ENCODE data around the gene NT5DC2. TPM values are rescaled to one million over a fixed set of nuclear protein-coding genes. Genes with fewer than 3 reads are reported as not detected.
A peak's percentile ranks its signal among the peaks of the same experiment; 100 is the strongest.

The NT5DC2 gene
- total RNA-seq, 1 donor from 2014 or later: 189 TPM

GRCh38 chr3:52511509-52511908, 22.1 kb downstream of the NT5DC2 start:
- no peak for FAIRE-seq
- Mint-ChIP-seq H3K27me3 (ENCODE audit: low read depth, unreplicated experiment) (peaks cover 51% of the 10 kb centered on the region), H3K4me1 (ENCODE audit: low read depth, unreplicated experiment) (peaks cover 4% of the 10 kb centered on the region), H3K36me3 (ENCODE audit: low read depth, unreplicated experiment) (no peaks in the 10 kb centered on the region), H3K27ac (ENCODE audit: unreplicated experiment) (no peak overlapping the region), H3K4me3 (ENCODE audit: unreplicated experiment) (no peak overlapping the region), H3K9me3 (ENCODE audit: unreplicated experiment) (no peaks in the 10 kb centered on the region)
- Histone ChIP-seq H2AFZ (ENCODE audit: low read depth, low read length) (no peak overlapping the region), H3K4me2 (ENCODE audit: low read length) (no peak overlapping the region), H3K27me3 (ENCODE audit: insufficient read depth, low read length) (peaks cover 3% of the 10 kb centered on the region), H3K4me3 (ENCODE audit: insufficient read depth, low read depth, low read length) (no peak overlapping the region), H4K20me1 (ENCODE audit: insufficient read depth, low read length) (no peaks in the 10 kb centered on the region), H3K79me2 (ENCODE audit: insufficient read depth, low read length) (no peaks in the 10 kb centered on the region), H3K4me1 (ENCODE audit: insufficient read depth, low read length) (peaks cover 6% of the 10 kb centered on the region), H3K9ac (ENCODE audit: low read length) (no peak overlapping the region), H3K36me3 (ENCODE audit: insufficient read depth, low read length) (no peaks in the 10 kb centered on the region), H3K9me3 (ENCODE audit: insufficient read depth, low read depth, low read length) (no peaks in the 10 kb centered on the region), H3K27ac (ENCODE audit: low read depth, low read length) (no peak overlapping the region)
- TF ChIP-seq EZH2 (IDR thresholded peaks at IDR 0.05; ENCODE audit: insufficient read depth, low read length): no peak
- TF ChIP-seq CTCF (IDR thresholded peaks at IDR 0.05; ENCODE audit: insufficient read depth, low read depth, low read length): no peak
- DNase-seq (ENCODE audit: low read depth): no peak

GRCh38 chr3:52509753-52510328, 23.8 kb downstream of the NT5DC2 start:
- Histone ChIP-seq H4K20me1 (ENCODE audit: insufficient read depth, low read length) (no peaks in the 10 kb centered on the region), H3K27ac (ENCODE audit: low read depth, low read length) (no peak overlapping the region), H3K79me2 (ENCODE audit: insufficient read depth, low read length) (no peaks in the 10 kb centered on the region), H3K4me1 (ENCODE audit: insufficient read depth, low read length) (peaks cover 6% of the 10 kb centered on the region), H2AFZ (ENCODE audit: low read depth, low read length) (no peak overlapping the region), H3K27me3 (ENCODE audit: insufficient read depth, low read length) (peaks cover 3% of the 10 kb centered on the region), H3K4me3 (ENCODE audit: insufficient read depth, low read depth, low read length) (no peak overlapping the region), H3K4me2 (ENCODE audit: low read length) (no peak overlapping the region), H3K9ac (ENCODE audit: low read length) (no peak overlapping the region), H3K9me3 (ENCODE audit: insufficient read depth, low read depth, low read length) (no peaks in the 10 kb centered on the region), H3K36me3 (ENCODE audit: insufficient read depth, low read length) (no peaks in the 10 kb centered on the region)
- H3K9me3 Mint-ChIP-seq (ENCODE audit: unreplicated experiment): no peaks in the 10 kb centered on the region
- TF ChIP-seq EZH2 (IDR thresholded peaks at IDR 0.05; ENCODE audit: insufficient read depth, low read length) (no peak), CTCF (IDR thresholded peaks at IDR 0.05; ENCODE audit: insufficient read depth, low read depth, low read length) (no peak)
- peaks cover 4% of the 10 kb centered on the region for H3K4me1 Mint-ChIP-seq (ENCODE audit: low read depth, unreplicated experiment)
- peaks cover 44% of the 10 kb centered on the region for H3K27me3 Mint-ChIP-seq (ENCODE audit: low read depth, unreplicated experiment)
- no peak for DNase-seq (ENCODE audit: low read depth)
- FAIRE-seq: no peak
- no peak overlapping the region for H3K27ac Mint-ChIP-seq (ENCODE audit: unreplicated experiment)
- H3K4me3 Mint-ChIP-seq (ENCODE audit: unreplicated experiment): no peak overlapping the region
- no peaks in the 10 kb centered on the region for H3K36me3 Mint-ChIP-seq (ENCODE audit: low read depth, unreplicated experiment)

- Mint-ChIP-seq H3K27me3 (ENCODE audit: low read depth, unreplicated experiment) (peaks cover 36% of the 10 kb centered on the region), H3K9me3 (ENCODE audit: unreplicated experiment) (no peaks in the 10 kb centered on the region), H3K36me3 (ENCODE audit: low read depth, unreplicated experiment) (no peaks in the 10 kb centered on the region), H3K4me1 (ENCODE audit: low read depth, unreplicated experiment) (peaks cover 4% of the 10 kb centered on the region), H3K27ac (ENCODE audit: unreplicated experiment) (peak overlapping the region; percentile 64), H3K4me3 (ENCODE audit: unreplicated experiment) (no peak overlapping the region)
- no peaks in the 10 kb centered on the region for H3K36me3 ChIP-seq (ENCODE audit: insufficient read depth, low read length)
- no peaks in the 10 kb centered on the region for H4K20me1 ChIP-seq (ENCODE audit: insufficient read depth, low read length)
- H3K4me1 ChIP-seq (ENCODE audit: insufficient read depth, low read length): peaks cover 6% of the 10 kb centered on the region
- TF ChIP-seq CTCF (IDR thresholded peaks at IDR 0.05; ENCODE audit: insufficient read depth, low read depth, low read length): no peak
- no peak for TF ChIP-seq EZH2 (IDR thresholded peaks at IDR 0.05; ENCODE audit: insufficient read depth, low read length)
- H3K79me2 ChIP-seq (ENCODE audit: insufficient read depth, low read length): no peaks in the 10 kb centered on the region
- no peak overlapping the region for H2AFZ ChIP-seq (ENCODE audit: low read depth, low read length)
- no peaks in the 10 kb centered on the region for H3K9me3 ChIP-seq (ENCODE audit: insufficient read depth, low read depth, low read length)
- no peak overlapping the region for H3K4me3 ChIP-seq (ENCODE audit: insufficient read depth, low read depth, low read length)
- FAIRE-seq (no peak), DNase-seq (ENCODE audit: low read depth) (peak; percentile 26)
- peaks cover under 1% of the 10 kb centered on the region for H3K27me3 ChIP-seq (ENCODE audit: insufficient read depth, low read length)
- H3K4me2 ChIP-seq (ENCODE audit: low read length): no peak overlapping the region
- H3K9ac ChIP-seq (ENCODE audit: low read length): no peak overlapping the region
- H3K27ac ChIP-seq (ENCODE audit: low read depth, low read length): no peak overlapping the region
Measured at GRCh38 chr3:52507359-52507758, 26.3 kb downstream of the NT5DC2 start.

Data from astrocyte (in vitro differentiated cells and primary cell).